ENCODE results near the gene ANKRD55.

DNA sequence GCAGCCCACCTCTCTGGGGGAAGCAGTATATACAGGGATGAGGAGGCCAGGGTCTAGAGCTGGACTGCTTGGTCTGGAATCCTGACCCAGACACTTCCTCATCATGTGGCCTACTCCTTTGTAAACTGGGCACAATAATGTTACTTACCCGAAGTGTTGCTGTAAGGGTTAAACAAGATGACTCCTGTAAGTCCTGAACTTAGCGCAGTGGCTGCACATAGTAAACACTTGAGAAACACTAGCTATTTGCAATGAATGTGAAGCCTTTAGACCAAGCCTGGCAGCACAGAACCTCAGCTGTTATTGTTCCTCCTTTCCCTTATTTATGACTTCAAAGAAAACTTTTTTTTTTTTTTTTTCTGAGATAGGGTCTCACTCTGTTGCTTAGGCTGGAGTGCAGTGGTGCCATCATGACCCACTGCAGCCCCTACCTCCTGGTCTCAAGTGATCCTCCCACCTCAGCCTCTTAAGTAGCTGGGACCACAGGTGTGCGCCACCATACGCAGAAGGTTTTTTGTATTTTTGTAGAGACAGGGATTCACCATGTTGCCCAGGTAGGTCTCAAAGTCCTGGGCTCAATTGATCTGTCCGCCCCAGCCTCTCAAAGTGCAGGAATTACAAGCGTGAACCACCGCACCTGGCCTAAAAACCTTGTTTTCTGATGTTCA, 142.2 kb downstream of the ANKRD55 start:
- TF ChIP-seq, protein P1, sequence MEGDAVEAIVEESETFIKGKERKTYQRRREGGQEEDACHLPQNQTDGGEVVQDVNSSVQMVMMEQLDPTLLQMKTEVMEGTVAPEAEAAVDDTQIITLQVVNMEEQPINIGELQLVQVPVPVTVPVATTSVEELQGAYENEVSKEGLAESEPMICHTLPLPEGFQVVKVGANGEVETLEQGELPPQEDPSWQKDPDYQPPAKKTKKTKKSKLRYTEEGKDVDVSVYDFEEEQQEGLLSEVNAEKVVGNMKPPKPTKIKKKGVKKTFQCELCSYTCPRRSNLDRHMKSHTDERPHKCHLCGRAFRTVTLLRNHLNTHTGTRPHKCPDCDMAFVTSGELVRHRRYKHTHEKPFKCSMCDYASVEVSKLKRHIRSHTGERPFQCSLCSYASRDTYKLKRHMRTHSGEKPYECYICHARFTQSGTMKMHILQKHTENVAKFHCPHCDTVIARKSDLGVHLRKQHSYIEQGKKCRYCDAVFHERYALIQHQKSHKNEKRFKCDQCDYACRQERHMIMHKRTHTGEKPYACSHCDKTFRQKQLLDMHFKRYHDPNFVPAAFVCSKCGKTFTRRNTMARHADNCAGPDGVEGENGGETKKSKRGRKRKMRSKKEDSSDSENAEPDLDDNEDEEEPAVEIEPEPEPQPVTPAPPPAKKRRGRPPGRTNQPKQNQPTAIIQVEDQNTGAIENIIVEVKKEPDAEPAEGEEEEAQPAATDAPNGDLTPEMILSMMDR (IDR thresholded peaks at IDR 0.05): no peak
- TF ChIP-seq POLR2A (IDR thresholded peaks at IDR 0.05) (no peak), POLR2AphosphoS5 (IDR thresholded peaks at IDR 0.05) (no peak)

All from suprapubic skin (tissue), 4 donors.